Vagina (tissue), 2 donors: ENCODE results near the gene COL5A1.

Source experiments
- CTCF ChIP-seq, 3 experiments: fragments of 450-650 bp in 2 of 3; fragments of 200-600 bp in 1 of 3; sonication (generic) in 1 of 3; IDR thresholded peaks; one replicate each; pipeline ENCODE4 v1.5.1; 2017 to 2019; ENCODE audit warnings: antibody characterized with exemption in 3 of 3, mild to moderate bottlenecking in 2 of 3, moderate library complexity in 2 of 3
- POLR2A ChIP-seq, 2 donors: fragments of 450-650 bp; IDR thresholded peaks; one replicate each; pipeline ENCODE4 v1.6.1; 2017; ENCODE audit warnings: antibody characterized with exemption in 2 of 2, mild to moderate bottlenecking in 2 of 2, moderate library complexity in 2 of 2
- POLR2AphosphoS5 ChIP-seq, 2 donors: sonication (generic); formaldehyde crosslinking; IDR thresholded peaks; one replicate each; pipeline ENCODE4 v1.9.0; 2017; ENCODE audit warnings: antibody characterized with exemption in 2 of 2, mild to moderate bottlenecking in 2 of 2, low read depth in 1 of 2; ENCODE audit not compliant: insufficient read depth in 1 of 2

DNA sequence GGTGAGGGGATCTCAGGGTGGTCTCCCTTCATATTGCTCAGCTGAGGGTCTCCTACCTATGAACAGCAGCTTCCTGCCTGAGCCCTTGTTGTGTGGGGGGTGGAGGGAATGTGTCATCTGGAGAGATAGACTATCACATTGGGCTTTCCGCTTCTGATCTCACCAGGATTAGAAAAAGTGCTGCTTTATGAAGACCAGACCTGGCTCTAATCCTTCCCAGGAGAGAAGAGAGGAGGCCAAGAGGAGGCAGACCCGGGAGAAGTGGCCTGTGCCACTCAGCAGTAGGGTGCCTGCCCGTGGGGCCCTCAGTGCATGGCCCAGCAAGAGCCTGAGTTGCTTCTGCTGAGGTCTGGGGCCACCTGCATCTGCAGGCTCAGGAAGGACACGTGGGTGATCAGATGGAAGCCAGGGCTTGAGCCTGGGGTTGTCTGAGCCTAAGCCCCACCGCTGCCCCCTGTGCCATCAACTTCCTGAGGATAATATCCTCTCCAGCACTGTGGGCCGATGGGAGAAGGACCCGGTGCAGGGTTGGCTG lies 22.1 kb upstream of the COL5A1 start:
- TF ChIP-seq POLR2AphosphoS5 (IDR thresholded peaks at IDR 0.05; ENCODE audit: insufficient read depth in 1 of 2, low read depth in 1 of 2) (no peak), CTCF (IDR thresholded peaks at IDR 0.05) (no peak), POLR2A (IDR thresholded peaks at IDR 0.05) (no peak)
